HCT116 (cell line): ENCODE data around the gene FITM1. TPM values are rescaled to one million over a fixed set of nuclear protein-coding genes. Genes with fewer than 3 reads are reported as not detected.

Experiments
- ATAC-seq: fragments of 200-7000 bp; cut with Tn5 transposase; 2 replicates; pipeline ENCODE4 v1.9.1; 2020; ENCODE audit warnings: mild to moderate bottlenecking, moderate library complexity
- BruUV-seq: library from RNA; stranded (reverse); fragments of 400-500 nt; replicated peaks from 2 replicates; lab custom pipeline; 2021; lab: Mats Ljungman, UMichigan
- CTCF ChIA-PET: fragments of 300-600 bp; sonication (Branson Sonifier 250); formaldehyde crosslinking; loops from one replicate; lab custom pipeline; 2021; ENCODE audit warnings: antibody characterized with exemption; lab: Charles Lee
- POLR2A ChIA-PET: fragments of 300-600, 350-600 bp; sonication (Branson Sonifier 250); formaldehyde crosslinking; loops from one replicate; lab custom pipeline; 2021; ENCODE audit warnings: antibody characterized with exemption; lab: Charles Lee
- RAD21 ChIA-PET, 2 experiments: fragments of 300-600 bp; sonication (Branson Sonifier 250); formaldehyde crosslinking; loops; one replicate each; lab custom pipeline; 2023; ENCODE audit warnings: low total read pairs in 2 of 2; ENCODE audit not compliant: uncharacterized antibody in 2 of 2, unreplicated experiment in 2 of 2, low non-redundant PET in 1 of 2; lab: Charles Lee
- DNase-seq: peaks from one replicate; pipeline ENCODE4 v3.0.0-alpha.2; 2010; ENCODE audit warnings: low read depth, low spot score
- H2AFZ ChIP-seq: fragments of 200-600 bp; shearing (Covaris generic), sonication (generic); 2 replicates; pipeline ENCODE4 v1.6.1; 2017; ENCODE audit warnings: low read depth, mixed run types, mixed read lengths, antibody characterized with exemption, low read length; ENCODE audit not compliant: poor library complexity, severe bottlenecking
- H3K27ac ChIP-seq: 2 replicates; pipeline ENCODE4 v1.5.1; 2012; ENCODE audit warnings: low read depth, low read length
- H3K27me3 ChIP-seq: fragments of 200-600 bp; sonication (generic); 2 replicates; pipeline ENCODE4 v1.6.1; 2016; ENCODE audit warnings: mixed run types, low read length, mixed read lengths; ENCODE audit not compliant: insufficient read depth
- H3K36me3 ChIP-seq, 2 experiments: fragments of 200-500 bp in 1 of 2; fragments of 200-600 bp in 1 of 2; sonication (Bioruptor generic) in 1 of 2; sonication (generic) in 1 of 2; 2 replicates each; pipeline versions ENCODE4 v1.5.1 to v1.6.1; 2014 to 2016; ENCODE audit warnings: low read length in 2 of 2, inconsistent platforms in 1 of 2, mixed read lengths in 1 of 2, mixed run types in 1 of 2; ENCODE audit not compliant: insufficient read depth in 2 of 2, control insufficient read depth in 1 of 2
- H3K4me1 ChIP-seq, 2 experiments: fragments of 200-600 bp in 1 of 2; sonication (generic) in 1 of 2; 2 replicates each; pipeline versions ENCODE4 v1.5.1 to v1.6.1; 2012 to 2017; ENCODE audit warnings: low read length in 2 of 2, inconsistent platforms in 1 of 2, mild to moderate bottlenecking in 1 of 2, mixed read lengths in 1 of 2, mixed run types in 1 of 2, moderate library complexity in 1 of 2; ENCODE audit not compliant: insufficient read depth in 2 of 2, control insufficient read depth in 1 of 2
- H3K4me2 ChIP-seq: fragments of 200-600 bp; sonication (generic); 2 replicates; pipeline ENCODE4 v1.6.1; 2017; ENCODE audit warnings: mixed run types, low read length, mixed read lengths
- H3K4me3 ChIP-seq, 2 experiments: fragments of 200-600 bp in 1 of 2; sonication (generic) in 1 of 2; replicated peaks in 1 of 2; 2 replicates each; pipeline ENCODE4 v1.5.1; 2011 to 2016; ENCODE audit warnings: low read length in 2 of 2, control low read depth in 1 of 2, low read depth in 1 of 2, mild to moderate bottlenecking in 1 of 2, mixed read lengths in 1 of 2, mixed run types in 1 of 2
- H3K79me2 ChIP-seq: fragments of 200-600 bp; sonication (generic); 2 replicates; pipeline ENCODE4 v1.6.1; 2017; ENCODE audit warnings: mild to moderate bottlenecking, mixed run types, low read length, moderate library complexity, mixed read lengths; ENCODE audit not compliant: insufficient read depth
- H3K9ac ChIP-seq: fragments of 200-600 bp; sonication (generic); 2 replicates; pipeline ENCODE4 v1.6.1; 2016; ENCODE audit warnings: low read length, mixed read lengths
- H3K9me2 ChIP-seq: fragments of 200-600 bp; sonication (generic), shearing (Covaris generic); 2 replicates; pipeline ENCODE4 v1.6.1; 2017; ENCODE audit warnings: mixed run types, mild to moderate bottlenecking, moderate library complexity; ENCODE audit not compliant: insufficient read depth
- H3K9me3 ChIP-seq, 2 experiments: fragments of 200-500 bp in 1 of 2; fragments of 200-600 bp in 1 of 2; sonication (Bioruptor generic) in 1 of 2; sonication (generic) in 1 of 2; 2 replicates each; pipeline ENCODE4 v1.6.1; 2014 to 2017; ENCODE audit warnings: low read length in 2 of 2, mixed read lengths in 2 of 2, inconsistent platforms in 1 of 2, low read depth in 1 of 2, mild to moderate bottlenecking in 1 of 2, mixed run types in 1 of 2, moderate library complexity in 1 of 2; ENCODE audit not compliant: control insufficient read depth in 1 of 2, insufficient read depth in 1 of 2
- H4K20me1 ChIP-seq: fragments of 200-600 bp; sonication (generic), shearing (Covaris generic); 2 replicates; pipeline ENCODE4 v1.6.1; 2017; ENCODE audit warnings: mixed run types, mild to moderate bottlenecking, moderate library complexity; ENCODE audit not compliant: insufficient read depth
- ELF1 ChIP-seq: IDR thresholded peaks from 2 replicates; pipeline ENCODE4 v1.6.1; 2012; ENCODE audit warnings: low read depth, borderline replicate concordance
- EZH2phosphoT487 ChIP-seq: fragments of 200-600 bp; IDR thresholded peaks from 2 replicates; pipeline ENCODE4 v1.6.1; 2018; ENCODE audit warnings: antibody characterized with exemption, borderline replicate concordance
- RAD21 ChIP-seq: IDR thresholded peaks from 2 replicates; pipeline ENCODE4 v1.6.1; 2012; ENCODE audit warnings: low read depth, mild to moderate bottlenecking
- SP1 ChIP-seq: IDR thresholded peaks from 2 replicates; pipeline ENCODE4 v1.6.1; 2012; ENCODE audit warnings: low read depth
- ZBTB33 ChIP-seq: IDR thresholded peaks from 2 replicates; pipeline ENCODE4 v1.6.1; 2011; ENCODE audit warnings: mild to moderate bottlenecking, low read length, moderate library complexity; ENCODE audit not compliant: insufficient replicate concordance; ENCODE audit errors: extremely low read depth
- ZFX ChIP-seq: fragments of 450-650 bp; IDR thresholded peaks from 2 replicates; pipeline ENCODE4 v1.6.1; 2017
- ZNF274 ChIP-seq: fragments of 200-500 bp; sonication (Bioruptor generic); IDR thresholded peaks from 2 replicates; pipeline ENCODE4 v1.6.1; 2014; ENCODE audit warnings: mild to moderate bottlenecking, low read depth, low read length, inconsistent platforms
- intact Hi-C: fragments of 100-400 bp; cut with micrococcal nuclease; formaldehyde crosslinking; loops from 2 replicates; pipeline ENCODE4 v1.10.0; 2022
- total RNA-seq: library from RNA; stranded (reverse); gene quantifications from one replicate; pipeline ENCODE4 v1.2.1, GENCODE V29; 2021; ENCODE audit not compliant: unreplicated experiment
- TF ChIP-seq, protein P1 (sequence below): IDR thresholded peaks from 2 replicates; pipeline ENCODE4 v1.6.1; 2012
- TF ChIP-seq, protein P2 (sequence below): IDR thresholded peaks from 2 replicates; pipeline ENCODE4 v1.6.1; 2012; ENCODE audit warnings: low read depth

FITM1 gene
- total RNA-seq, 1 experiment from 2014 or later = 0.81 TPM

GRCh38 chr14:24113379-24113800 is 17.1 kb upstream of the FITM1 start:
- Histone ChIP-seq H3K79me2 (peaks cover 14% of the 10 kb centered on the region; the same call in 1 of the 2 replicates), H3K9ac (peak overlapping the region; percentile 84), H3K4me2 (peak overlapping the region; percentile 95), H3K9me3 (no peaks in the 10 kb centered on the region), H3K4me3 (peak overlapping the region; percentile 86 to 92), H3K36me3 (peaks cover 0 to 6% of the 10 kb centered on the region in 2 experiments; a peak in 1 of 4 replicates), H3K4me1 (peaks cover 8 to 25% of the 10 kb centered on the region in 2 experiments; a peak in 3 of 4 replicates), H3K27me3 (no peaks in the 10 kb centered on the region), H3K9me2 (no peaks in the 10 kb centered on the region), H2AFZ (no peak overlapping the region), H3K27ac (peak overlapping the region; percentile 97), H4K20me1 (no peaks in the 10 kb centered on the region)
- DNase-seq (no peak), ATAC-seq (no peak; the same call in 1 of the 2 replicates)
- RAD21 ChIA-PET = interaction anchor here (0.6 to 1.7 kb wide), 2 partner anchors 14 to 23 kb away, joined by 3 to 5 read pairs; partner anchors contain the start of gene PSME1 (in 1 of the 2)
- CTCF ChIA-PET = interaction anchor here (1.2 to 2.1 kb wide), 3 partner anchors 9 to 55 kb away, joined by 3 to 11 read pairs (median 3); partner anchors contain the start of gene PSME1
- BruUV-seq = TSS peak; percentile 93
- POLR2A ChIA-PET = interaction anchor here (0.8 to 2.6 kb wide), 9 partner anchors 9 to 184 kb away, joined by 3 to 49 read pairs (median 8); partner anchors contain the start of genes EMC9, FITM1, IRF9 and PCK2
- intact Hi-C loops = loop anchor here (5.0 kb wide), 1 partner anchor 99 kb away; the partner anchor contains the start of gene CHMP4A
- TF ChIP-seq, protein P1, sequence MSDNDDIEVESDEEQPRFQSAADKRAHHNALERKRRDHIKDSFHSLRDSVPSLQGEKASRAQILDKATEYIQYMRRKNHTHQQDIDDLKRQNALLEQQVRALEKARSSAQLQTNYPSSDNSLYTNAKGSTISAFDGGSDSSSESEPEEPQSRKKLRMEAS = no peak
- TF ChIP-seq, protein P2, sequence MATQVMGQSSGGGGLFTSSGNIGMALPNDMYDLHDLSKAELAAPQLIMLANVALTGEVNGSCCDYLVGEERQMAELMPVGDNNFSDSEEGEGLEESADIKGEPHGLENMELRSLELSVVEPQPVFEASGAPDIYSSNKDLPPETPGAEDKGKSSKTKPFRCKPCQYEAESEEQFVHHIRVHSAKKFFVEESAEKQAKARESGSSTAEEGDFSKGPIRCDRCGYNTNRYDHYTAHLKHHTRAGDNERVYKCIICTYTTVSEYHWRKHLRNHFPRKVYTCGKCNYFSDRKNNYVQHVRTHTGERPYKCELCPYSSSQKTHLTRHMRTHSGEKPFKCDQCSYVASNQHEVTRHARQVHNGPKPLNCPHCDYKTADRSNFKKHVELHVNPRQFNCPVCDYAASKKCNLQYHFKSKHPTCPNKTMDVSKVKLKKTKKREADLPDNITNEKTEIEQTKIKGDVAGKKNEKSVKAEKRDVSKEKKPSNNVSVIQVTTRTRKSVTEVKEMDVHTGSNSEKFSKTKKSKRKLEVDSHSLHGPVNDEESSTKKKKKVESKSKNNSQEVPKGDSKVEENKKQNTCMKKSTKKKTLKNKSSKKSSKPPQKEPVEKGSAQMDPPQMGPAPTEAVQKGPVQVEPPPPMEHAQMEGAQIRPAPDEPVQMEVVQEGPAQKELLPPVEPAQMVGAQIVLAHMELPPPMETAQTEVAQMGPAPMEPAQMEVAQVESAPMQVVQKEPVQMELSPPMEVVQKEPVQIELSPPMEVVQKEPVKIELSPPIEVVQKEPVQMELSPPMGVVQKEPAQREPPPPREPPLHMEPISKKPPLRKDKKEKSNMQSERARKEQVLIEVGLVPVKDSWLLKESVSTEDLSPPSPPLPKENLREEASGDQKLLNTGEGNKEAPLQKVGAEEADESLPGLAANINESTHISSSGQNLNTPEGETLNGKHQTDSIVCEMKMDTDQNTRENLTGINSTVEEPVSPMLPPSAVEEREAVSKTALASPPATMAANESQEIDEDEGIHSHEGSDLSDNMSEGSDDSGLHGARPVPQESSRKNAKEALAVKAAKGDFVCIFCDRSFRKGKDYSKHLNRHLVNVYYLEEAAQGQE = no peak
- TF ChIP-seq ZFX (no peak), ELF1 (no peak), ZNF274 (no peak), EZH2phosphoT487 (no peak), SP1 (no peak), ZBTB33 (no peak), RAD21 (no peak)
